ENCODE data around the gene GET3. TPM values are rescaled to one million over a fixed set of nuclear protein-coding genes. Genes with fewer than 3 reads are reported as not detected.
"Not testable (repeated sequence)": the region's sequence is repeated elsewhere in the genome, so short reads cannot be mapped to it uniquely, and the experiment has no call there.

Gene GET3
- 100 to 1,000 TPM in 1 of 6 donors, 10 to 100 TPM in 5; 46.3 to 105 (median 53.5) TPM for polyA plus RNA-seq (ENCODE audit: low read depth in 6 of 6)

GRCh38 chr19:12736995-12737834 is at the start of gene GET3:
Gene GET3, plus strand, starts transcription at chr19:12737497. Its CDS starts 9 bp downstream, at chr19:12737506.
- peaks cover 0 to 7% of the 10 kb centered on the region in 2 donors for H3K36me3 Mint-ChIP-seq
- H3K9me3 Mint-ChIP-seq, result no peaks in the 10 kb centered on the region
- H3K27ac Mint-ChIP-seq, result peak within 1 kb of the TSS; percentile 96 to 99 (median 98)
- peak; percentile 85 for DNase-seq
- peak within 1 kb of the TSS; percentile 89 to 100 (median 100) for H3K4me3 Mint-ChIP-seq
- H3K27me3 Mint-ChIP-seq, result no peaks in the 10 kb centered on the region
- H3K4me1 Mint-ChIP-seq, result peaks cover 33 to 50% (median 45%) of the 10 kb centered on the region in 3 donors
- ATAC-seq (ENCODE audit: low read depth in 2 of 2), result peak; percentile 78 to 81

GRCh38 chr19:12689012-12689411 is 48.3 kb upstream of the GET3 start:
- Mint-ChIP-seq H3K27me3 (no peaks in the 10 kb centered on the region), H3K4me1 (peaks cover 0 to under 1% (median 0%) of the 10 kb centered on the region in 3 donors), H3K36me3 (no peaks in the 10 kb centered on the region), H3K4me3 (no peak overlapping the region), H3K27ac (no peak overlapping the region), H3K9me3 (no peaks in the 10 kb centered on the region)
- ATAC-seq (ENCODE audit: low read depth in 2 of 2), result no peak
- DNase-seq, result no peak

- no peak for DNase-seq
- Mint-ChIP-seq H3K27ac (no peak overlapping the region), H3K9me3 (no peaks in the 10 kb centered on the region), H3K4me3 (no peak overlapping the region), H3K27me3 (no peaks in the 10 kb centered on the region), H3K4me1 (no peaks in the 10 kb centered on the region), H3K36me3 (no peaks in the 10 kb centered on the region)
- ATAC-seq (ENCODE audit: low read depth in 2 of 2), result no peak
Observed at GRCh38 chr19:12689581-12690216, 47.6 kb upstream of the GET3 start.

- H3K4me3 Mint-ChIP-seq, result no peak overlapping the region
- H3K4me1 Mint-ChIP-seq, result peaks cover under 1 to 10% (median 5%) of the 10 kb centered on the region in 3 donors
- H3K36me3 Mint-ChIP-seq, result no peaks in the 10 kb centered on the region
- DNase-seq (no peak), ATAC-seq (ENCODE audit: low read depth in 2 of 2) (no peak)
- no peak overlapping the region for H3K27ac Mint-ChIP-seq
- no peaks in the 10 kb centered on the region for H3K9me3 Mint-ChIP-seq
- no peaks in the 10 kb centered on the region for H3K27me3 Mint-ChIP-seq
Observed at GRCh38 chr19:12692960-12693359, 44.3 kb upstream of the GET3 start.

GRCh38 chr19:12694641-12695040 is 42.7 kb upstream of the GET3 start:
- no peak for ATAC-seq (ENCODE audit: low read depth in 2 of 2)
- H3K4me3 Mint-ChIP-seq, result peak overlapping the region in 3 of 8 donors; percentile 16 to 95 (median 64)

GRCh38 chr19:12695096-12695495 is 42.2 kb upstream of the GET3 start:
- ATAC-seq (ENCODE audit: low read depth in 2 of 2) (no peak), DNase-seq (no peak)
- peak overlapping the region in 7 of 8 donors; percentile 6 to 95 (median 64) for H3K4me3 Mint-ChIP-seq
- H3K27ac Mint-ChIP-seq, result no peak overlapping the region
- no peaks in the 10 kb centered on the region for H3K9me3 Mint-ChIP-seq
- H3K4me1 Mint-ChIP-seq, result peaks cover 4 to 12% (median 5%) of the 10 kb centered on the region in 3 donors
- H3K36me3 Mint-ChIP-seq, result no peaks in the 10 kb centered on the region
- no peaks in the 10 kb centered on the region for H3K27me3 Mint-ChIP-seq

More at GRCh38 chr19:12694641-12695040, 42.7 kb upstream of the GET3 start:
- H3K27me3 Mint-ChIP-seq, result no peaks in the 10 kb centered on the region
- DNase-seq, result no peak
- H3K4me1 Mint-ChIP-seq, result peaks cover 4 to 12% (median 5%) of the 10 kb centered on the region in 3 donors
- no peak overlapping the region for H3K27ac Mint-ChIP-seq
- H3K9me3 Mint-ChIP-seq, result no peaks in the 10 kb centered on the region
- H3K36me3 Mint-ChIP-seq, result no peaks in the 10 kb centered on the region

GRCh38 chr19:12695514-12695913 is 41.8 kb upstream of the GET3 start:
- Mint-ChIP-seq H3K4me1 (peaks cover 4 to 12% (median 5%) of the 10 kb centered on the region in 3 donors), H3K9me3 (no peaks in the 10 kb centered on the region), H3K27ac (peak overlapping the region in 3 of 6 donors; percentile 49 to 78 (median 70)), H3K36me3 (no peaks in the 10 kb centered on the region), H3K27me3 (no peaks in the 10 kb centered on the region), H3K4me3 (peak overlapping the region; percentile 64 to 95 (median 90))
- DNase-seq (no peak), ATAC-seq (ENCODE audit: low read depth in 2 of 2) (no peak)

- Mint-ChIP-seq H3K9me3 (no peaks in the 10 kb centered on the region), H3K27me3 (no peaks in the 10 kb centered on the region), H3K36me3 (no peaks in the 10 kb centered on the region), H3K4me3 (peak overlapping the region; percentile 84 to 97 (median 94)), H3K4me1 (peaks cover 4 to 12% (median 5%) of the 10 kb centered on the region in 3 donors), H3K27ac (peak overlapping the region in 5 of 6 donors; percentile 49 to 97 (median 97))
- DNase-seq (no peak), ATAC-seq (ENCODE audit: low read depth in 2 of 2) (peak in 1 of 2 donors; percentile 1)
Observed at GRCh38 chr19:12695997-12696365, 41.3 kb upstream of the GET3 start.

- Mint-ChIP-seq H3K4me3 (peak within 1 kb of the TSS; percentile 84 to 97 (median 94)), H3K27me3 (no peaks in the 10 kb centered on the region), H3K27ac (peak within 1 kb of the TSS; percentile 94 to 98 (median 97)), H3K9me3 (no peaks in the 10 kb centered on the region), H3K4me1 (peaks cover 4 to 12% (median 5%) of the 10 kb centered on the region in 3 donors), H3K36me3 (no peaks in the 10 kb centered on the region)
- ATAC-seq (ENCODE audit: low read depth in 2 of 2) (peak; percentile 93 to 95), DNase-seq (peak; percentile 93)
Observed at GRCh38 chr19:12696366-12697335, 40.6 kb upstream of the GET3 start, which contains the start of gene FBXW9. Gene FBXW9, minus strand, starts transcription at chr19:12696631. Its CDS starts 50 bp downstream, at chr19:12696581.

- ATAC-seq (ENCODE audit: low read depth in 2 of 2), result not testable (repeated sequence)
- peak overlapping the region; percentile 9 to 97 (median 41) for H3K4me3 Mint-ChIP-seq
Observed at GRCh38 chr19:12697425-12697824, 39.9 kb upstream of the GET3 start.

GRCh38 chr19:12698138-12698537 is 39.2 kb upstream of the GET3 start:
- Mint-ChIP-seq H3K27me3 (no peaks in the 10 kb centered on the region), H3K36me3 (peaks cover 0 to 2% of the 10 kb centered on the region in 2 donors), H3K9me3 (no peaks in the 10 kb centered on the region), H3K4me3 (peak overlapping the region; percentile 52 to 87 (median 74)), H3K4me1 (peaks cover 4 to 12% (median 5%) of the 10 kb centered on the region in 3 donors), H3K27ac (peak overlapping the region in 5 of 6 donors; percentile 41 to 98 (median 71))
- no peak for ATAC-seq (ENCODE audit: low read depth in 2 of 2)
- no peak for DNase-seq

More at GRCh38 chr19:12697425-12697824, 39.9 kb upstream of the GET3 start:
- Mint-ChIP-seq H3K4me1 (peaks cover 4 to 12% (median 5%) of the 10 kb centered on the region in 3 donors), H3K27ac (peak overlapping the region in 5 of 6 donors; percentile 75 to 98 (median 96))
- DNase-seq, H3K9me3 Mint-ChIP-seq, H3K27me3 Mint-ChIP-seq, H3K36me3 Mint-ChIP-seq: not testable (repeated sequence)

- ATAC-seq (ENCODE audit: low read depth in 2 of 2) (no peak), DNase-seq (no peak)
- peaks cover 1 to 4% (median 4%) of the 10 kb centered on the region in 3 donors for H3K4me1 Mint-ChIP-seq
- peak overlapping the region in 2 of 8 donors; percentile 37 to 61 for H3K4me3 Mint-ChIP-seq
- peaks cover 0 to 10% of the 10 kb centered on the region in 2 donors for H3K36me3 Mint-ChIP-seq
- no peaks in the 10 kb centered on the region for H3K27me3 Mint-ChIP-seq
- no peak overlapping the region for H3K27ac Mint-ChIP-seq
- no peaks in the 10 kb centered on the region for H3K9me3 Mint-ChIP-seq
Observed at GRCh38 chr19:12701596-12702282, 35.6 kb upstream of the GET3 start.
